Aorta (tissue), 5 donors: ENCODE measurements around the gene CCDC186. TPM values are rescaled to one million over a fixed set of nuclear protein-coding genes. Genes with fewer than 3 reads are reported as not detected.

Experiments
- ATAC-seq: fragments of 200-7000 bp; cut with Tn5 transposase; one replicate; pipeline ENCODE4 v1.9.1; 2022; ENCODE audit warnings: moderate library complexity; ENCODE audit not compliant: low FRiP score
- DNase-seq, 2 donors: peaks; one replicate each; pipeline ENCODE4 v3.0.0-alpha.2; 2020
- H3K27ac ChIP-seq, 2 donors: one replicate each; pipeline ENCODE4 v1.5.1; 2013; ENCODE audit warnings: low read length in 2 of 2, mild to moderate bottlenecking in 2 of 2, moderate library complexity in 2 of 2, control low read depth in 1 of 2, inconsistent platforms in 1 of 2, low read depth in 1 of 2
- H3K27me3 ChIP-seq, 2 donors: one replicate each; pipeline ENCODE4 v1.6.1; 2013; ENCODE audit warnings: control low read depth in 1 of 2, low read length in 1 of 2, mild to moderate bottlenecking in 1 of 2, moderate library complexity in 1 of 2; ENCODE audit not compliant: insufficient read depth in 2 of 2, control insufficient read depth in 1 of 2
- H3K36me3 ChIP-seq, 2 donors: one replicate each; pipeline ENCODE4 v1.6.1; 2013; ENCODE audit warnings: control low read depth in 1 of 2, low read length in 1 of 2, mild to moderate bottlenecking in 1 of 2; ENCODE audit not compliant: insufficient read depth in 2 of 2, control insufficient read depth in 1 of 2
- H3K4me1 ChIP-seq, 2 donors: one replicate each; pipeline ENCODE4 v1.6.1; 2013; ENCODE audit warnings: low read length in 2 of 2, control low read depth in 1 of 2, mild to moderate bottlenecking in 1 of 2, moderate library complexity in 1 of 2; ENCODE audit not compliant: insufficient read depth in 2 of 2, control insufficient read depth in 1 of 2
- H3K4me3 ChIP-seq, 2 donors: one replicate each; pipeline ENCODE4 v1.5.1; 2013; ENCODE audit warnings: low read length in 2 of 2, control low read depth in 1 of 2, mild to moderate bottlenecking in 1 of 2
- H3K9me3 ChIP-seq: one replicate; pipeline ENCODE4 v1.6.1; 2013; ENCODE audit warnings: mild to moderate bottlenecking, low read length; ENCODE audit not compliant: control insufficient read depth
- WGBS, 2 donors: extraction: QIAGEN DNeasy Blood & Tissue Kit; methylation state at CpG; one replicate each; pipeline ENCODE4 v1.1.7; 2013; 5-methylcytosine and 5-hydroxymethylcytosine counted together
- intact Hi-C, 2 donors: fragments of 100-400 bp; cut with DNase I; formaldehyde crosslinking; loops; one replicate each; pipeline versions ENCODE4 v1.14.2 to v1.15.0; 2022
- polyA plus RNA-seq, 2 donors: library from polyadenylated mRNA; stranded (reverse); fragments of 200-250 nt; gene quantifications; one replicate each; pipeline ENCODE4 v1.2.3, GENCODE V29; 2013
- total RNA-seq, 2 donors: library from RNA; stranded (reverse); fragmentation: NEBNext Ultra II Directional; extraction: Animal tissue kit (Norgen Biotek cat#: 25700); gene quantifications; one replicate each; pipeline ENCODE4 v1.2.1, GENCODE V29; 2021
- donor health status: healthy with polysubstance abuse.
- donor health status: Bipolar disorder and iron deficiency.
- donor health status: DM: no; HTN: no; CAD: no.
- donor health status: DM: no; HTN: no; CAD: no.
- donor health status: DM: yes; HTN: yes; CAD: no.

Gene CCDC186
- total and polyA plus RNA-seq, 4 donors: 6.5 to 28.0 (median 14.9) TPM

GRCh38 chr10:114095559-114096337, 78.3 kb downstream of the CCDC186 start:
- no peak for ATAC-seq

GRCh38 chr10:114094795-114095194, 79.2 kb downstream of the CCDC186 start:
- Histone ChIP-seq H3K27ac (no peak overlapping the region), H3K9me3 (peaks cover 2% of the 10 kb centered on the region), H3K27me3 (peaks cover 0 to 1% of the 10 kb centered on the region in 2 donors), H3K4me1 (no peaks in the 10 kb centered on the region), H3K36me3 (no peaks in the 10 kb centered on the region), H3K4me3 (no peak overlapping the region)
- no peak for DNase-seq
- ATAC-seq: no peak
- 95 to 100% methylated on average over 3 of the region's 3 CpGs for WGBS, 2 donors
- intact Hi-C loops: no loop called here

More at GRCh38 chr10:114095559-114096337, 78.3 kb downstream of the CCDC186 start:
- 39 to 42% methylated on average over 13 of the region's 13 CpGs for WGBS, 2 donors
- Histone ChIP-seq H3K27ac (no peak overlapping the region), H3K27me3 (peaks cover 0 to under 1% of the 10 kb centered on the region in 2 donors), H3K4me3 (no peak overlapping the region), H3K9me3 (peaks cover 2% of the 10 kb centered on the region), H3K4me1 (no peaks in the 10 kb centered on the region), H3K36me3 (no peaks in the 10 kb centered on the region)
- no peak for DNase-seq
- intact Hi-C loops: no loop called here

GRCh38 chr10:114087655-114088054, 86.3 kb downstream of the CCDC186 start:
- H3K4me3 ChIP-seq: no peak overlapping the region
- peaks cover 0 to 1% of the 10 kb centered on the region in 2 donors for H3K27me3 ChIP-seq
- intact Hi-C loops: no loop called here
- DNase-seq (no peak), ATAC-seq (no peak)
- no peaks in the 10 kb centered on the region for H3K9me3 ChIP-seq
- WGBS, 2 donors: 79% methylated on average over 4 of the region's 4 CpGs
- no peaks in the 10 kb centered on the region for H3K4me1 ChIP-seq
- H3K27ac ChIP-seq: no peak overlapping the region
- no peaks in the 10 kb centered on the region for H3K36me3 ChIP-seq

- 76 to 77% methylated on average over 5 of the region's 5 CpGs for WGBS, 2 donors
- DNase-seq: no peak
- Histone ChIP-seq H3K4me1 (no peaks in the 10 kb centered on the region), H3K4me3 (no peak overlapping the region), H3K27me3 (peaks cover 0 to 1% of the 10 kb centered on the region in 2 donors), H3K27ac (no peak overlapping the region), H3K36me3 (no peaks in the 10 kb centered on the region), H3K9me3 (no peaks in the 10 kb centered on the region)
- intact Hi-C loops: no loop called here
- no peak for ATAC-seq
These were observed 86.7 kb downstream of the CCDC186 start for GRCh38 chr10:114087255-114087654.

GRCh38 chr10:114084215-114084614, 89.8 kb downstream of the CCDC186 start:
- no peaks in the 10 kb centered on the region for H3K27me3 ChIP-seq
- intact Hi-C loops: no loop called here
- no peak overlapping the region for H3K4me3 ChIP-seq
- ATAC-seq (no peak), DNase-seq (no peak)
- no peaks in the 10 kb centered on the region for H3K36me3 ChIP-seq
- no peak overlapping the region for H3K27ac ChIP-seq
- no peaks in the 10 kb centered on the region for H3K4me1 ChIP-seq
- WGBS, 2 donors: 83 to 87% methylated on average over 4 of the region's 4 CpGs
- no peaks in the 10 kb centered on the region for H3K9me3 ChIP-seq

GRCh38 chr10:114083040-114083439, 91.0 kb downstream of the CCDC186 start:
- no peaks in the 10 kb centered on the region for H3K4me1 ChIP-seq
- H3K9me3 ChIP-seq: no peaks in the 10 kb centered on the region
- WGBS, 2 donors: 85 to 87% methylated on average over 5 of the region's 5 CpGs
- intact Hi-C loops: no loop called here
- DNase-seq (no peak), ATAC-seq (no peak)
- H3K4me3 ChIP-seq: no peak overlapping the region
- no peaks in the 10 kb centered on the region for H3K36me3 ChIP-seq
- no peak overlapping the region for H3K27ac ChIP-seq
- no peaks in the 10 kb centered on the region for H3K27me3 ChIP-seq

- Histone ChIP-seq H3K4me3 (no peak overlapping the region), H3K27me3 (no peaks in the 10 kb centered on the region), H3K36me3 (no peaks in the 10 kb centered on the region), H3K9me3 (no peaks in the 10 kb centered on the region), H3K27ac (no peak overlapping the region), H3K4me1 (no peaks in the 10 kb centered on the region)
- no peak for ATAC-seq
- WGBS, 2 donors: 74 to 77% methylated on average over 8 of the region's 8 CpGs
- DNase-seq: no peak
- intact Hi-C loops: no loop called here
These were observed 92.0 kb downstream of the CCDC186 start for GRCh38 chr10:114081911-114082583.

- Histone ChIP-seq H3K27ac (no peak overlapping the region), H3K4me1 (no peaks in the 10 kb centered on the region)
These were observed 94.6 kb downstream of the CCDC186 start for GRCh38 chr10:114079421-114079820.

GRCh38 chr10:114078346-114078745, 95.7 kb downstream of the CCDC186 start:
- DNase-seq: no peak
- 57 to 72% methylated on average over 6 of the region's 6 CpGs for WGBS, 2 donors
- no peak for ATAC-seq

More at GRCh38 chr10:114079421-114079820, 94.6 kb downstream of the CCDC186 start:
- 92 to 93% methylated on average over 5 of the region's 5 CpGs for WGBS, 2 donors
- ATAC-seq: no peak
- no peaks in the 10 kb centered on the region for H3K27me3 ChIP-seq
- DNase-seq: no peak
- H3K36me3 ChIP-seq: no peaks in the 10 kb centered on the region
- intact Hi-C loops: no loop called here
- no peak overlapping the region for H3K4me3 ChIP-seq
- H3K9me3 ChIP-seq: no peaks in the 10 kb centered on the region

More at GRCh38 chr10:114078346-114078745, 95.7 kb downstream of the CCDC186 start:
- Histone ChIP-seq H3K27me3 (no peaks in the 10 kb centered on the region), H3K4me3 (no peak overlapping the region), H3K9me3 (no peaks in the 10 kb centered on the region), H3K27ac (no peak overlapping the region), H3K4me1 (no peaks in the 10 kb centered on the region), H3K36me3 (no peaks in the 10 kb centered on the region)
- intact Hi-C loops: no loop called here
